ENCODE results near the gene TMCC1. TPM values are rescaled to one million over a fixed set of nuclear protein-coding genes. Genes with fewer than 3 reads are reported as not detected.
"Not testable (repeated sequence)": the region's sequence is repeated elsewhere in the genome, so short reads cannot be mapped to it uniquely, and the experiment has no call there.

The TMCC1 gene
- total RNA-seq, 1 experiment from 2014 or later: 7.9 TPM

GRCh38 chr3:129640985-129641384 lies 252.5 kb downstream of the TMCC1 start:
- not testable (repeated sequence) for H3K27me3 ChIP-seq (replicated peaks); H3K9me3 ChIP-seq (replicated peaks); DNase-seq (ENCODE audit: low read depth in 1 of 2, low spot score in 2 of 2); H3K4me3 ChIP-seq; H3K36me3 ChIP-seq; H3K27ac ChIP-seq; H3K4me1 ChIP-seq (replicated peaks)

- no peaks in the 10 kb centered on the region for H3K27me3 ChIP-seq (replicated peaks)
- H3K36me3 ChIP-seq: no peaks in the 10 kb centered on the region
- no peak overlapping the region for H3K4me3 ChIP-seq
- peaks cover 7% of the 10 kb centered on the region for H3K9me3 ChIP-seq (replicated peaks)
- H3K27ac ChIP-seq: no peak overlapping the region
- peaks cover 2% of the 10 kb centered on the region for H3K4me1 ChIP-seq (replicated peaks)
- no peak for DNase-seq (ENCODE audit: low read depth in 1 of 2, low spot score in 2 of 2)
These were observed 255.0 kb downstream of the TMCC1 start for GRCh38 chr3:129638481-129638880.

- no peaks in the 10 kb centered on the region for H3K36me3 ChIP-seq
- H3K4me1 ChIP-seq (replicated peaks): peaks cover 13% of the 10 kb centered on the region
- no peaks in the 10 kb centered on the region for H3K27me3 ChIP-seq (replicated peaks)
- H3K9me3 ChIP-seq (replicated peaks): peaks cover 7% of the 10 kb centered on the region
- no peak for DNase-seq (ENCODE audit: low read depth in 1 of 2, low spot score in 2 of 2)
- H3K27ac ChIP-seq: no peak overlapping the region
- no peak overlapping the region for H3K4me3 ChIP-seq
These were observed 257.4 kb downstream of the TMCC1 start for GRCh38 chr3:129636082-129636481.

GRCh38 chr3:129635656-129636055 lies 257.9 kb downstream of the TMCC1 start:
- DNase-seq (ENCODE audit: low read depth in 1 of 2, low spot score in 2 of 2): no peak
- Histone ChIP-seq H3K9me3 (replicated peaks) (peaks cover 7% of the 10 kb centered on the region), H3K27ac (no peak overlapping the region), H3K27me3 (replicated peaks) (no peaks in the 10 kb centered on the region), H3K4me3 (no peak overlapping the region), H3K36me3 (no peaks in the 10 kb centered on the region), H3K4me1 (replicated peaks) (peaks cover 13% of the 10 kb centered on the region)

- no peaks in the 10 kb centered on the region for H3K27me3 ChIP-seq (replicated peaks)
- H3K4me3 ChIP-seq: no peak overlapping the region
- H3K27ac ChIP-seq: no peak overlapping the region
- peaks cover 7% of the 10 kb centered on the region for H3K9me3 ChIP-seq (replicated peaks)
- no peaks in the 10 kb centered on the region for H3K36me3 ChIP-seq
- H3K4me1 ChIP-seq (replicated peaks): peaks cover 13% of the 10 kb centered on the region
- DNase-seq (ENCODE audit: low read depth in 1 of 2, low spot score in 2 of 2): no peak
These were observed 259.6 kb downstream of the TMCC1 start for GRCh38 chr3:129633751-129634481.

GRCh38 chr3:129632977-129633376 lies 260.5 kb downstream of the TMCC1 start:
- H3K9me3 ChIP-seq (replicated peaks): peaks cover 7% of the 10 kb centered on the region
- no peaks in the 10 kb centered on the region for H3K27me3 ChIP-seq (replicated peaks)
- H3K27ac ChIP-seq: no peak overlapping the region
- no peak overlapping the region for H3K4me3 ChIP-seq
- H3K4me1 ChIP-seq (replicated peaks): peaks cover 21% of the 10 kb centered on the region
- no peak for DNase-seq (ENCODE audit: low read depth in 1 of 2, low spot score in 2 of 2)
- no peaks in the 10 kb centered on the region for H3K36me3 ChIP-seq

GRCh38 chr3:129632556-129632955 lies 261.0 kb downstream of the TMCC1 start:
- H3K27ac ChIP-seq: no peak overlapping the region
- H3K4me3 ChIP-seq: no peak overlapping the region
- no peaks in the 10 kb centered on the region for H3K27me3 ChIP-seq (replicated peaks)
- peaks cover 25% of the 10 kb centered on the region for H3K4me1 ChIP-seq (replicated peaks)
- peaks cover 7% of the 10 kb centered on the region for H3K9me3 ChIP-seq (replicated peaks)
- no peaks in the 10 kb centered on the region for H3K36me3 ChIP-seq
- no peak for DNase-seq (ENCODE audit: low read depth in 1 of 2, low spot score in 2 of 2)

GRCh38 chr3:129632056-129632455 lies 261.5 kb downstream of the TMCC1 start:
- Histone ChIP-seq H3K27ac (no peak overlapping the region), H3K27me3 (replicated peaks) (no peaks in the 10 kb centered on the region), H3K9me3 (replicated peaks) (peaks cover 7% of the 10 kb centered on the region), H3K36me3 (no peaks in the 10 kb centered on the region), H3K4me1 (replicated peaks) (peaks cover 30% of the 10 kb centered on the region), H3K4me3 (no peak overlapping the region)
- no peak for DNase-seq (ENCODE audit: low read depth in 1 of 2, low spot score in 2 of 2)

GRCh38 chr3:129629011-129629410 lies 264.5 kb downstream of the TMCC1 start:
- H3K27ac ChIP-seq: no peak overlapping the region
- no peak overlapping the region for H3K4me3 ChIP-seq
- H3K36me3 ChIP-seq: no peaks in the 10 kb centered on the region
- no peak for DNase-seq (ENCODE audit: low read depth in 1 of 2, low spot score in 2 of 2)
- peaks cover 54% of the 10 kb centered on the region for H3K4me1 ChIP-seq (replicated peaks)
- no peaks in the 10 kb centered on the region for H3K9me3 ChIP-seq (replicated peaks)
- H3K27me3 ChIP-seq (replicated peaks): no peaks in the 10 kb centered on the region

GRCh38 chr3:129628169-129628522 lies 265.4 kb downstream of the TMCC1 start:
- Histone ChIP-seq H3K36me3 (no peaks in the 10 kb centered on the region), H3K9me3 (replicated peaks) (no peaks in the 10 kb centered on the region), H3K27ac (no peak overlapping the region), H3K4me3 (peak overlapping the region; percentile 41; the same call in 1 of the 2 replicates), H3K4me1 (replicated peaks) (peaks cover 49% of the 10 kb centered on the region), H3K27me3 (replicated peaks) (no peaks in the 10 kb centered on the region)
- no peak for DNase-seq (ENCODE audit: low read depth in 1 of 2, low spot score in 2 of 2)

- H3K4me1 ChIP-seq (replicated peaks): peaks cover 44% of the 10 kb centered on the region
- peak overlapping the region; percentile 88 for H3K27ac ChIP-seq
These were observed 266.0 kb downstream of the TMCC1 start for GRCh38 chr3:129627350-129628168.

GRCh38 chr3:129626744-129627349 lies 266.7 kb downstream of the TMCC1 start:
- Histone ChIP-seq H3K36me3 (no peaks in the 10 kb centered on the region), H3K27me3 (replicated peaks) (no peaks in the 10 kb centered on the region), H3K27ac (peak overlapping the region; percentile 88), H3K9me3 (replicated peaks) (no peaks in the 10 kb centered on the region), H3K4me1 (replicated peaks) (peaks cover 41% of the 10 kb centered on the region), H3K4me3 (peak overlapping the region; percentile 41)
- peak; percentile 89 to 95 for DNase-seq (ENCODE audit: low read depth in 1 of 2, low spot score in 2 of 2)

More at GRCh38 chr3:129627350-129628168, 266.0 kb downstream of the TMCC1 start:
- Histone ChIP-seq H3K4me3 (peak overlapping the region; percentile 41), H3K27me3 (replicated peaks) (no peaks in the 10 kb centered on the region), H3K36me3 (no peaks in the 10 kb centered on the region), H3K9me3 (replicated peaks) (no peaks in the 10 kb centered on the region)
- DNase-seq (ENCODE audit: low read depth in 1 of 2, low spot score in 2 of 2): peak; percentile 67 to 73

- H3K9me3 ChIP-seq (replicated peaks): no peaks in the 10 kb centered on the region
- peaks cover 41% of the 10 kb centered on the region for H3K4me1 ChIP-seq (replicated peaks)
- H3K27me3 ChIP-seq (replicated peaks): no peaks in the 10 kb centered on the region
- H3K27ac ChIP-seq: peak overlapping the region; percentile 88
- no peaks in the 10 kb centered on the region for H3K36me3 ChIP-seq
- H3K4me3 ChIP-seq: no peak overlapping the region
- peak; percentile 30 to 40 for DNase-seq (ENCODE audit: low read depth in 1 of 2, low spot score in 2 of 2)
These were observed 268.2 kb downstream of the TMCC1 start for GRCh38 chr3:129625072-129625874.

Data from SJSA1 (cell line).